HG03108 (cell line): ENCODE data around the gene GM2A.

Experiments used
- ATAC-seq: cut with Tn5 transposase; IDR thresholded peaks from one replicate; pipeline ENCODE4 v1.9.1; 2021; ENCODE audit warnings: moderate library complexity; ENCODE audit not compliant: unreplicated experiment

Gene GM2A

GRCh38 chr5:151252762-151253604 is at the start of gene GM2A:
Gene GM2A (plus strand): TSS chr5:151253185. CDS start chr5:151253217, 32 bp downstream.
- ATAC-seq: peak; percentile 86

GRCh38 chr5:151204051-151204450 is 48.9 kb upstream of the GM2A start:
- no peak for ATAC-seq

- ATAC-seq: no peak
These were observed 47.6 kb upstream of the GM2A start for GRCh38 chr5:151205411-151205810.

- ATAC-seq: no peak
These were observed 44.5 kb upstream of the GM2A start for GRCh38 chr5:151208481-151208914.

- ATAC-seq: no peak
These were observed 40.6 kb upstream of the GM2A start for GRCh38 chr5:151212406-151212798.

GRCh38 chr5:151213803-151214613 is 39.0 kb upstream of the GM2A start:
- peak; percentile 75 for ATAC-seq

GRCh38 chr5:151214614-151215545 is 38.1 kb upstream of the GM2A start:
- ATAC-seq: peak; percentile 55

- no peak for ATAC-seq
These were observed 37.5 kb upstream of the GM2A start for GRCh38 chr5:151215546-151215880.

- no peak for ATAC-seq
These were observed 36.2 kb upstream of the GM2A start for GRCh38 chr5:151216781-151217180.

GRCh38 chr5:151218177-151218576 is 34.8 kb upstream of the GM2A start:
- no peak for ATAC-seq

GRCh38 chr5:151219138-151219537 is 33.8 kb upstream of the GM2A start:
- ATAC-seq: no peak

- ATAC-seq: no peak
These were observed 33.2 kb upstream of the GM2A start for GRCh38 chr5:151219789-151220188.

- no peak for ATAC-seq
These were observed 31.4 kb upstream of the GM2A start for GRCh38 chr5:151221574-151221973.

GRCh38 chr5:151222054-151222789 is 30.8 kb upstream of the GM2A start:
- ATAC-seq: no peak

- peak; percentile 79 for ATAC-seq
These were observed 30.1 kb upstream of the GM2A start for GRCh38 chr5:151222790-151223446.

- ATAC-seq: peak; percentile 59
These were observed 29.3 kb upstream of the GM2A start, which contains the start of gene CCDC69 for GRCh38 chr5:151223447-151224264. Gene CCDC69 (minus strand): TSS chr5:151224092. CDS start chr5:151223970, 122 bp downstream.

- ATAC-seq: no peak
These were observed 28.6 kb upstream of the GM2A start for GRCh38 chr5:151224372-151224771.

GRCh38 chr5:151225071-151225470 is 27.9 kb upstream of the GM2A start:
- no peak for ATAC-seq

GRCh38 chr5:151225475-151225874 is 27.5 kb upstream of the GM2A start:
- no peak for ATAC-seq
